Right ventricle myocardium superior (tissue), 1 donor: ENCODE measurements around the gene PRLR. TPM values are rescaled to one million over a fixed set of nuclear protein-coding genes. Genes with fewer than 3 reads are reported as not detected.
"Not testable (repeated sequence)": the region's sequence is repeated elsewhere in the genome, so short reads cannot be mapped to it uniquely, and the experiment has no call there.

Experiments used
- ATAC-seq: fragments of 200-7000 bp; cut with Tn5 transposase; one replicate; pipeline ENCODE4 v1.9.1; 2020; ENCODE audit warnings: mild to moderate bottlenecking; ENCODE audit not compliant: poor library complexity
- DNase-seq: peaks from one replicate; pipeline ENCODE4 v3.0.0-alpha.2; 2020
- intact Hi-C: fragments of 100-400 bp; cut with DNase I; formaldehyde crosslinking; loops from one replicate; pipeline ENCODE4 v1.11.2; 2022
- long read RNA-seq: library from polyadenylated mRNA; unstranded; transcript quantifications from one replicate; pipeline ENCODE4 v2.0.0, GENCODE V29; 2021
- total RNA-seq: library from RNA; stranded (reverse); fragmentation: NEBNext Ultra II Directional; extraction: Animal tissue kit (Norgen Biotek cat#: 25700); gene quantifications from one replicate; pipeline ENCODE4 v1.2.1, GENCODE V29; 2021
- donor health status: DM: no; HTN: yes; CAD: no; lungs with severe emphysema.

Gene PRLR
- total RNA-seq: 0.86 TPM
- long read RNA-seq: 0 reads

- intact Hi-C loops: no loop called here
- DNase-seq (peak; percentile 49), ATAC-seq (peak; percentile 73)
Measured at GRCh38 chr5:35230038-35230611, at the start of gene PRLR. Gene PRLR (minus strand): TSS chr5:35230487. CDS start chr5:35089620, 140,867 bp downstream.

GRCh38 chr5:35274839-35275509 is 44.7 kb upstream of the PRLR start:
- ATAC-seq (no peak), DNase-seq (no peak)
- intact Hi-C loops: no loop called here

DNA sequence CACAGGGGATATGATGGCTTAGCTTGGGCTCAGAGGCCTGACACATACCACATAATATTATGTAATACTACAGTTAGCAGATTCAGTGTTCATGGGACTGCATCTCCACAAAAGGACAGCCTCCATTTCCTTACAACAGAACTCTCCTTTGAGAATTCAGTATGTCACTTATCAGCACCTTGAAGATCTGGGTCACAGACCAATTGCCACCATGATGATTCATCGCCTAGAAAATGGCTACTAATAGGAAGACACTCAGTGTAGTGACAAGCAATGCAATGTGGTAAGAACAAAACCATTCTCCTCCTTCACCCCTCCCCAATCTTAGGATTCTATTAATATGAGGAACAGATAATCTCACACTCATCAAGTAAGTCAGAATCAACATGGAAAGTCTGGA is 38.7 kb upstream of the PRLR start:
- ATAC-seq: no peak
- no peak for DNase-seq
- intact Hi-C loops: no loop called here

GRCh38 chr5:35266276-35266675 is 36.0 kb upstream of the PRLR start:
- intact Hi-C loops: no loop called here
- no peak for DNase-seq
- ATAC-seq: no peak

GRCh38 chr5:35264509-35264908 is 34.2 kb upstream of the PRLR start:
- no peak for ATAC-seq
- intact Hi-C loops: no loop called here
- no peak for DNase-seq

GRCh38 chr5:35263266-35263877 is 33.1 kb upstream of the PRLR start:
- ATAC-seq (no peak), DNase-seq (no peak)
- intact Hi-C loops: no loop called here

DNA sequence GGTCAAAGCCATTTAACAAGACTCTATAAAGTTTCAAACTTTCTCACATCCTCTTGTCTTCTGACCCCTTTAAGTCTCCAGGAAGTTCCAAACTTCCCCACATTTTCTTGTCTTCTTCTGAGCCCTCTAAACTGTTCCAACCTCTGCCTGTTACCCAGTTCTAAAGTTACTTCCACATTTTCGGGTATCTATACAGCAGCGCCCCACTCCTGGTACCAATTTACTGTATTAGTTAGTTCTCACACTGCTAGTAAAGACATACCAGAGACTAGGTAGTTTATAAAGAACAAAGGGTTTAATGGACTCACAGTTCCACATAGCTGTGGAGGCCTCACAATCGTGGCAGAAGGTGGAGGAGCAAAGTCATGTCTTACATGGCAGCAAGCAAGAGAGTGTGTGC is 23.3 kb upstream of the PRLR start:
- intact Hi-C loops: no loop called here
- no peak for DNase-seq

DNA sequence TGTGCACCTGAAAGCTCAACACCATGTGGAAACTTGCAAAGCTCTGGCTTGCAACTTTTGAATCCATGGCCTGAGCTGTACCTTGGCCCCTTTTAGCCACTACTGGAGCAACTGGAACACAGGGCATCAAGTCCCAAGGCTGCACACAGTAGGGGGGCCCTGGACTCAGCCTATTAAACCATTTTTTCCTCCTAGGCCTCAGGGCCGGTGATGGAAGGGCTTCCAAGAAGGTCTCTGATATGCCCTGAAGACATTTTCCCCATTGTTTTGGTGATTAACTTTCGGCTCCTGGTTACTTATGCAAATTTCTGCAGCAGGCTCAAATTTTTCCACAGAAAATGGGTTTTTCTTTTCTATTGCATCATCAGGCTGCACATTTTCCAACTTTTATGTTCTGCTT is 22.7 kb upstream of the PRLR start:
- DNase-seq (no peak), ATAC-seq (no peak)
- intact Hi-C loops: no loop called here

More for the DNA sequence above, 23.3 kb upstream of the PRLR start:
- ATAC-seq: no peak

DNA sequence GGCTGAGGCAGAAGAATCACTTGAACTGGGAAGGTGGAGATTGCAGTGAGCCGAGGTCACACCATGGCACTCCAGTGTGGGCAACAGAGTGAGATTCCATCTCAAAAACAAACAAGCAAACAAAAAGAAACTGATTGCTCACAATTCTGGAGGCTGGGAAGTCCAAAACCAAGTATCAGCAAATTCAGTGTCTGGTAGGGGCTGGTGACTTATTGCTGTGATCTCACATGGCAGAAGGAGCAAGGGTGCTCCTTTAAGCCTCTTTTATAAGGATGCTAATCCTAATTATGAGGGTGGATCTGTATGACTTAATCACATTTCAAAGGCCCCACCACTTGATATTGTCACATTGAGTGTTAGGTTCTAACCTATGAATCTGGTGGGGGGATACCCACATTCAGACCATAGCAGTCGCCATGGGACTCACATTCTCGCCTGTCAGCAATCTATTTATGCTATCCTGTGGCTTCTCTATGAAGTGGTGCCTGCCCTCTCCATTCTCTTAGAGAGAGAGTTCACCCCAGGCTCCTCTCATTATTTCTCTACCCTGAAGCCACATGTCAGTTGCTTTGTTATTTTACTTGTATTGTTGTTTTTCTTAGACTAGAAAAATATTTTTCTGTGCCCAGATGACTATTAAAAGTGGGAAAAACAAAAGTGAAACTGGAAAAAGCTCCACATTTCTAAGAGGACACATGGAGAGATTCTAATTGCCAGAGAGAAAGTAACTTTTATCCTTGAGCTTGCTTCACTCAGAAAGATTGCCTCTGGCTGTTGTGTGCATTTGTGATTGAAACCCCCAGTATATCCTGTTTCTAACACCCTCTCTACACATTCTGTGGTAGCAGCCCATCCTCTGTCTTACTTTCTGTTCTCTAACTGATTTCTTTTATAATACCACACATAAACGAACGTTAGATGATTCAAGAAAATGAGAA is 18.8 kb upstream of the PRLR start:
- DNase-seq (no peak), ATAC-seq (no peak)
- intact Hi-C loops: no loop called here

DNA sequence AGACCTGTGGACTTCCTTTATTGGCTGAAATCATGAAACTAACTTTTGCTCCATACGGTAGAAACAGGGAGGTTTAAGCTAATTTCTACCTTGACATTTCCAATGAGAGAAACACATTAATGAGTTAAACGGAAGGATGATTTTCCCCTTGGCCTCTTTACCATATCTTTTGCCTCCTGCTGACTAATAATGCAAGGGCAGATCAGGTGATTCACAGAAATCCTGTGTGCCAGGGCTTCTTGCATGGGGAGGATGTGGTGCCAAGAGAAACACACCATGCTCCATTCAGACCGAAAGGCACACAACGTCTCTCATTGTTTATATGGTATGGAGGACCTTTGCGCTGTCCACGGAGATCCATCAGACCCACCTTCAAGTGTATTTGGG is 17.4 kb upstream of the PRLR start:
- DNase-seq (no peak), ATAC-seq (no peak)
- intact Hi-C loops: no loop called here

GRCh38 chr5:35246900-35247647 is 16.8 kb upstream of the PRLR start:
- ATAC-seq: peak; percentile 83
- intact Hi-C loops: no loop called here
- DNase-seq: peak; percentile 77

- DNase-seq (no peak), ATAC-seq (no peak)
- intact Hi-C loops: no loop called here
Measured at GRCh38 chr5:35246411-35246810, 16.1 kb upstream of the PRLR start.

GRCh38 chr5:35245371-35245770 is 15.1 kb upstream of the PRLR start:
- ATAC-seq, DNase-seq, intact Hi-C loops: not testable (repeated sequence)

DNA sequence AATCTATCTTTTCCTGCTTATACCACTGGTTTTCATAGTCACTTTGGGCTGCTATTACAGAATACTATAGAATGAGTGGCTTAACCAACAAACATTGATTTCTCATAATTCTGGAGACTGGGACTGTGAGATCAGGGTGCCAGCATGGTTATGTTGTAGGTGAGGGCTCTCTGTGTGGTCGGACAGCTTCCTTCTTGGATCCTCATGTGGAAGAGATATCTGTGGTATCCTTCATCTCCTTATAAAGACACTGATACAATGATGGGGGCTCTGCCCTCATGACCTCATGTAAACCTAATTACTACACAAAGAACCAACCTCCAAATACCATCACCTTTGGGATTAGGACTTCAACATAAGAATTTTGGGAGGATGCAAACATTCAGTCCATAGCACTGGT is 13.9 kb upstream of the PRLR start:
- ATAC-seq (no peak), DNase-seq (no peak)
- intact Hi-C loops: no loop called here

DNA sequence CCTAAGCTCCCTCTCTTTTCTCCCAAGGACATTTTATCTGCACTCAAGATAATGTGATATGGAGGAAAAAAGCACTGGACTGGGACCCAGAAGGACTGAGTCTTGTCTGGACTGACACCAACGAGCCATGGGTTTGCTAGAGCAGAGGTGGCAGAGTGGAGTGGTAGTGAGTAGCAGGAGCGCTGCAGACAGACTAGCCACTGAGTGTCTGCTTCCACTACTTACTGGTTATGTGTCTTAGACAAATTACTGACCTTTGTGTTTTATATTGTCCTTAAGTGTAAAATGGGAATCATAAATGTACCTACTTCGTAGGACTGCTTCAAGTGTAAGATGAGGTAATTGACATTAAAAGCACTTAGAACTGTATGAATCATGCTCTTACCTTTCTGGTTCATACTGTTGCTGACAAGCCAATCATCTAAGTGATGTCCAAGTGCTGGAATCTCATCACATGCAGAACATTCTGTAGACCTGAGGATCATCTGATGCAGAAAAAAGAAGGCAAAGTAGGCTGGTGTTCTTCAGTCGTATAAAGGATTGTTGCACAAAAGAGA is 12.5 kb upstream of the PRLR start:
- intact Hi-C loops: no loop called here
- ATAC-seq (no peak), DNase-seq (no peak)

GRCh38 chr5:35240892-35241291 is 10.6 kb upstream of the PRLR start:
- ATAC-seq: no peak
- intact Hi-C loops: no loop called here
- no peak for DNase-seq

GRCh38 chr5:35239911-35240610 is 9.8 kb upstream of the PRLR start:
- intact Hi-C loops: no loop called here
- ATAC-seq: no peak

DNA sequence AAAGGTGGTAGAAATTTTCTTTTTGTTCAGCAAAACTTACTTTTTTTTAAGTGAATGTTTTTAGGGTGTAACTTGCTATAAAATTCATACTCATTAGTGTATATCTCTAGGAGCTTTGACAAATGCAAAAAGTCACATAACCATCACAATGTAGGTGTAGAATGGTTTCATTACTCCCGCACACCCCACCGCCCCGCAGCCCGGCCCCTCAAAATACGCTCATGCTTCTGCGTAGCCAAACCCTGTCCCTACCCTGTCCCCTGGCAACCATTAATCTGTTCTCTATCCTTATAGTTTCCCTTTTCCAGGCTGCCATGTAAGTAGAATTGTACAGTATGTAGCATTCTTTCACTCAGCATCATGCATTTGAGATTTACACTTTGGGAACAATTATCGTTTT is 9.2 kb upstream of the PRLR start:
- intact Hi-C loops: no loop called here
- ATAC-seq (no peak), DNase-seq (no peak)

More at GRCh38 chr5:35239911-35240610, 9.8 kb upstream of the PRLR start:
- no peak for DNase-seq
